ENCODE results near the gene ATR.

ATR gene

GRCh38 chr3:142601713-142602112 lies 23.2 kb upstream of the ATR start:
- Histone ChIP-seq H3K4me3 (replicated peaks; ENCODE audit: insufficient read depth, low read length) (no peak overlapping the region), H3K27me3 (ENCODE audit: insufficient read depth, poor library complexity, severe bottlenecking) (no peaks in the 10 kb centered on the region), H3K27ac (replicated peaks) (no peak overlapping the region)
- TF ChIP-seq POLR2AphosphoS5 (IDR thresholded peaks at IDR 0.05; ENCODE audit: low read depth) (no peak), CTCF (IDR thresholded peaks at IDR 0.05; ENCODE audit: insufficient read depth, low read length) (no peak), SPI1 (IDR thresholded peaks at IDR 0.05; ENCODE audit: borderline replicate concordance, low read depth) (no peak), GABPA (IDR thresholded peaks at IDR 0.05; ENCODE audit: low read depth) (no peak), REST (IDR thresholded peaks at IDR 0.05; ENCODE audit: insufficient replicate concordance, low read depth) (no peak)
- DNase-seq (ENCODE audit: low read depth in 1 of 2, low spot score in 1 of 2) = no peak

GRCh38 chr3:142597906-142598305 lies 19.4 kb upstream of the ATR start:
- no peak overlapping the region for H3K4me3 ChIP-seq (replicated peaks; ENCODE audit: insufficient read depth, low read length)
- DNase-seq (ENCODE audit: low read depth in 1 of 2, low spot score in 1 of 2) = no peak
- TF ChIP-seq GABPA (IDR thresholded peaks at IDR 0.05; ENCODE audit: low read depth) (no peak), CTCF (IDR thresholded peaks at IDR 0.05; ENCODE audit: insufficient read depth, low read length) (no peak), POLR2AphosphoS5 (IDR thresholded peaks at IDR 0.05; ENCODE audit: low read depth) (no peak), REST (IDR thresholded peaks at IDR 0.05; ENCODE audit: insufficient replicate concordance, low read depth) (no peak), SPI1 (IDR thresholded peaks at IDR 0.05; ENCODE audit: borderline replicate concordance, low read depth) (no peak)
- H3K27ac ChIP-seq (replicated peaks) = no peak overlapping the region
- no peaks in the 10 kb centered on the region for H3K27me3 ChIP-seq (ENCODE audit: insufficient read depth, poor library complexity, severe bottlenecking)

- no peak for TF ChIP-seq CTCF (IDR thresholded peaks at IDR 0.05; ENCODE audit: insufficient read depth, low read length)
- TF ChIP-seq GABPA (IDR thresholded peaks at IDR 0.05; ENCODE audit: low read depth) = no peak
- TF ChIP-seq REST (IDR thresholded peaks at IDR 0.05; ENCODE audit: insufficient replicate concordance, low read depth) = no peak
- no peak for TF ChIP-seq SPI1 (IDR thresholded peaks at IDR 0.05; ENCODE audit: borderline replicate concordance, low read depth)
- TF ChIP-seq POLR2AphosphoS5 (IDR thresholded peaks at IDR 0.05; ENCODE audit: low read depth) = no peak
- peak overlapping the region; percentile 33 for H3K27ac ChIP-seq (replicated peaks)
- no peaks in the 10 kb centered on the region for H3K27me3 ChIP-seq (ENCODE audit: insufficient read depth, poor library complexity, severe bottlenecking)
- H3K4me3 ChIP-seq (replicated peaks; ENCODE audit: insufficient read depth, low read length) = peak overlapping the region; percentile 93
- DNase-seq (ENCODE audit: low read depth in 1 of 2, low spot score in 1 of 2) = no peak
Observed at GRCh38 chr3:142596726-142597088, 18.2 kb upstream of the ATR start.

Data from HL-60 (cell line).